GM19238 (cell line): ENCODE results near the gene VWA5A.
"Not testable (repeated sequence)": the region's sequence is repeated elsewhere in the genome, so short reads cannot be mapped to it uniquely, and the experiment has no call there.

Source experiments
- DNase-seq: peaks from one replicate; pipeline ENCODE4 v3.0.0; 2011; ENCODE audit warnings: low spot score; ENCODE audit not compliant: insufficient read length

Gene VWA5A

DNA sequence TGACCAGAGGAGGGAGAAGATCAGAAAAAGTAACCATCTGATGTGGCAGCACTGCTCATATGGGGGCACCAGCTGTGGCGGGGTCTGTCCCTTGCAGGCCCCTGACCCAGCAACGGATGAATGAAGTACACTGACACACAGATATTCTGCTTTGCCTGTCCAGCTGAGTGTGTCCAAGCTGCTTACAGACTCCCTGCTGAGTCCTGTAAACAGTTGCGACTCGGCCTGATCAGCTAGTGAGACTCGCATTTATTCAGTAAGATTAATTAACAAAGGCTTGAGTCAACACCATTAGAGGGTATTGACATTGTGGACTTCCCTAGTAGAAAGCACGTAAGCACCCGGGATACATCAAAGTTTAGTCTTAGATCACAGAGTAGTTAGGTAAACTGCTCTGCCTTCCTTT lies 52.6 kb downstream of the VWA5A start:
- no peak for DNase-seq

DNA sequence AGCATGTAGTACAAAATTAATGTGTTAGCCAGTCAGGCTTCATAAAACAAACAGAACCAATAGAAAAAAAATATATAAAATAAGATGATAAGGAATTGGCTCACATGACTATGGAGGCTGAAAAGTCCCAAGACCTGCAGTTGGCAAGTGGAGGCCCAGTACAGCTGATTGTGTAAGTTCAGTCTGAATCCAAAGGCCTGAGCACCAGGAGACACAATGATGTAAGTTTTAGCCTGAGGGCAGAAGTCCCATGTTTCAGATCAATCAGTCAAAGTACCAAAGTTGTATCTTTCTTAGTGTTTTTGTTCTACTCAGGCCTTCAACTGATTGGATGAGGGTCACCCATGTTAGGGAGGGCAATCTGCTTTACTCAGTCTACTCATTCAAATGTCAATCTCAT lies 53.5 kb downstream of the VWA5A start:
- DNase-seq = no peak

DNA sequence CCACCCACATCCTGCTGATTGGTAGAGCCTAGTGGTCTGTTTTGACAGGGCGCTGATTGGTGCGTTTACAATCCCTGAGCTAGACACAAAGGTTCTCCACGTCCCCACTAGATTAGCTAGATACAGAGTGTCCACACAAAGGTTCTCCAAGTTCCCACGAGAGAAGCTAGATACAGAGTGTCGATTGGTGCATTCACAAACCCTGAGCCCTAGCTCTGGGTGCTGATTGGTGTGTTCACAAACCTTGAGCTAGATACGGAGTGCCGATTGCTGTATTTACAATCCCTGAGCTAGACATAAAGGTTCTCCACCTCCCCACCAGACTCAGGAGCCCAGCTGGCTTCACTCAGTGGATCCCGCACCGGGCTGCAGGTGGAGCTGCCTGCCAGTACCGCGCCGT lies 55.1 kb downstream of the VWA5A start:
- not testable (repeated sequence) for DNase-seq

DNA sequence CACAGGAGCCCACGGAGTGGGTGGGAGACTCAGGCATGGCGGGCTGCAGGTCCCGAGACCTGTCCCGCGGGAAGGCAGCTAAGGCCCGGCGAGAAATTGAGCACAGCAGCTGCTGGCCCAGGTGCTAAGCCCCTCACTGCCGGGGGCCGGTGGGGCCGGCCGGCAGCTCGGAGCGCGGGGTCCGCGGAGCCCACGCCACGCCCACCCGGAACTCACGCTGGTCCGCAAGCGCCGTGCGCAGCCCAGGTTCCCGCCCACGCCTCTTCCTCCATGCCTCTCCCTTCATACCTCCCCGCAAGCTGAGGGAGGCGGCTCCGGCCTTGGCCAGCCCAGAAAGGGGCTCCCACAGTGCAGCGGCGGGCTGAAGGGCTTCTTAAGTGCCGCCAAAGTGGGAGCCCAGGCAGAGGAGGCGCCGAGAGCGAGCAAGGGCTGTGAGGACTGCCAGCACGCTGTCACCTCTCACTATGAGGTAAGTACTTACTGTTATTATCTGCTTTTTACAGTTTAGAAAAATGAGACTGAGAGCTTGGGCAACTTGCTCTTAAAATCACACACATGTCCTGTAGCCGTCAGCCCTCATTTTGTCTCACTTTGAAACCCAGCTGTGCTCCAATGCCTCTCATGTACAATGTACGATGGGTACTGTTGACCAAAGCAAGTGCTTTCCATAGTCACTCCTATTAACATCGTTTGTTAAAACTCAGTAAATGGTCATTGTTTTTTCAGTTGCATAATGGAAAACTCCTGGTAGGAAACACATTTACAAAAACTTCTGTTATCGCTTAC lies 55.7 kb downstream of the VWA5A start:
- no peak for DNase-seq

DNA sequence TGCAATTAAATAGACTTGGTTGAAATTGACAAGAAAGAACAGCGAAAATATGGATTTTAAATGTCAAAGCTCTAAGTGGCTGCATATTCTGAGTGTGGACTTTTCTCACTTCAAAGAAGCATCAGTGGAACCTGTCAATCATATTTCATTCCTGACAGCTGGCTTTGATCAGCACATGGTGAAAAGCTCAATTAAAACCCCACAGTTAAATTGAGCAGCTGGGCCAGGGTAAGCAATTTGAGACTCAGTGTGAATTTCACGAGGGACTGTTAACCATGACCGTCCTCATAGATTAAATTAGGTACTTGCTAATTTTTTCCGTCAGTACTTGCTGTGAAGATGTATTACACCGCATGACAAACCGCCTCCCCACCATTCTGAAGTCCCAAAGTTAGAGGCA lies 56.9 kb downstream of the VWA5A start:
- DNase-seq = no peak

DNA sequence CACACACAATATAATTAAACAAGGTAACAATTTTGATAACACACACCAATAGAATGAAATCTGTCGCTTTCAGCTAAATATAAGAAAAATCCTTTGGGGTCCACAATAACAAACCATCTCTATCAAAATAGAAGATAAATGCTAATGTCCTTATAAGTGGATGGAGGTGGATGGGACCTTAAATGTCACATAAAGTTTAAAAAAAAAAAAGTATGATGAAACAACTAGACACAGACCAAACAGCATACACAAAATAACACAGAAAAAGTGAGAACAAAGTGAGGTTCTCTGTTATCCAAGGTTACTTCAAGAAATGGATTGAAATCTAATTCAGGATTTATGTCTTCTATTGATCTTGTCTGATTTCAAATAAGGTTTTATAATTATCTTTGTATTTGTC lies 57.3 kb downstream of the VWA5A start:
- no peak for DNase-seq

DNA sequence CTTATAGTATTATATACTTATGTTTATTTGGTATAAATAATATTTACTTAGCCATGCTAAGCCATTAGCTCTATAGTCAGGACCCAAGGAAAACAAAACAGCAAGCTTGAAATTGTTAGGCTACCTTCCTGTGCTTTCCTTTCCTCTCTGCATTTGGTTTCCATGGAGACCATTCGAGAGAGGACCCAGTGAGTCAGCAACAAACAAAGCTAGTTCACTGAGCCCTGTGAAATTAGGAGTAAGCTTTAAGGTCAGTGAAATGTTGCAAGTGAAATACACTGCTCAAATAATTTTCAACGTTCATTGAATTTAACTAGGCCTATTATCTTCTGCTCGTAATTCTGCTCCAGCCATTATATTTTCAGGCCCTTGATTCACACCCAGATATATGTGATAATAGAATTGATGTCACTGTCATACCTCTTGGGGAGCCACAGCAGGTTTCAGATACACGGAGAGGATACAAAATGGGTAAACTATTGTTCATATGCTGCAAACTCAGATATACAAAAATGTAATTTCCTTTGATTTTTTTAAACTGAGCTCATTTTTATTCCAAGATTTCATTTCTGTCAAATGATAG lies 58.8 kb downstream of the VWA5A start:
- no peak for DNase-seq

DNA sequence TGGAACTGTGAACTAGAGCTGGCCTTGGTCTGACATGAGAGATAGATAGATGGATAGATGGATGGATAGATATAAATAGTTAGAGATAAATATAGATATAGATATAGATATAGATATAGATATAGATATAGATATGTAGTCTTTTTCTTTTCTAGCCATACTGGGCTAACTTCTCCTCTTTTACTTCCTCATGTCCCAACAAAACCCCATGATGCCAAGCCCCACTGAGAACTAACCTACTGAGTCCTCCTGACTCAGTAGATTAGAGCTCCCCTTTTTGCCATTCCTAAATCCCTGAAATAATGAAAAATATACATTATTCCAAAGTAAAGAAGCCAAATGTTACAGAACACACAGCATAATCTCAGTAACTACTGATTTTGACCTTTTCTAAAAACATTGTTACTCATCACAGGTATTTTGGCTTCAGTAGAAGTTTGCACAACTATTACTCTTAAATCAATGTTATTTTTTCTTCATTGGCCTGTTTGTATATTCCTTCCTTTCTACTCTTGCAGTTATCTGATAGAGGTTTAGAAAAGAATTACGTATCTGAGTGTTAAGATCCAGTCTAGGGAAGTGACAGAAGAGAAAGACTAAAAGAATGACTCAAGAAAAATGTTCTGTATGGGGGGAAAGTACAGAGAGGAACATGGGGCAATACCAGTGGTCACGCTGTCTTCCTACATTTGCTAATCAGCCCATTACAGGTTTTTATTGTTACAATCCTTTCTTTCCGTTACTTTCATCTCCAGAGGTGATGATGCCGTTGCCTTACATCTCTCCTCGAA lies 61.9 kb downstream of the VWA5A start:
- no peak for DNase-seq

DNA sequence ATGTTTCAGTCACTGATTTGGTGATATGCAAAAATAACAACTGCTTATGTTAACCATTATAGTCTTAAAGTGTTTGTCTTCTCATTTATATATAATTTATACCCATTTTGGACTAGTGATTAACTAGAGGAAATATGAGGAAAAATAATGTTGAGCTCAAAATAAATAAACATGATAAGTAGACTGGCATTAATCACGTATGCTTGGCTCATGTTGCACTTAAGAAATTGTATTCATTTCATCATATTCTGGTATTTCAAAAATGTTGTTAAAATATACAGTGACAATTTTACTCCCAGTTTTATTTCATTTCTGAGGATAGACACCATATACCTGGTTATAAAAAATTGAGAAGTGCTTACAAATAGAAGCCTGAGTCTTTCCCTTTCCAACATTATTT lies 64.1 kb downstream of the VWA5A start:
- DNase-seq = no peak

DNA sequence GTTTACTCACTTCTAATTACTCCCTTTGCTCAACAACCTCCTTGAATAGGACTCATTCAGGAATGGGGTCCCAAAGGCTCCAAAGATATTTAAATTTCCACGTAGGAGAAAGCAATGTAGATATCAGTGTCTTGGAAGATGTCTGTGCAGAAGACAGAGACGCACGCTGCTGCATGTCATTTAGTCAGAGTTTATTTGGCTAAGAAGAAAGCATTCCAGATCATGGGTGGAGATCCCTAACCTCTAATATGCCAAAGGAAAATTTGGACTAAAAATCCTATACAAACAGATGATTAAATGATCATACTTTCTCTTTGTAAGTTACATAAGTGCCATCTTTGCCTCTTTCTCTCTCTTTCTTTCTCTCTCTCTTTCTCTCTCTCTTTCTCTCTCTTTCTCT lies 67.8 kb downstream of the VWA5A start, which contains the start of gene OR10D3:
TSS of gene OR10D3 (plus strand) at position 278 of the 400 bp plus-strand sequence. CDS start 1,925 bp downstream, outside the sequence.
- DNase-seq = no peak

DNA sequence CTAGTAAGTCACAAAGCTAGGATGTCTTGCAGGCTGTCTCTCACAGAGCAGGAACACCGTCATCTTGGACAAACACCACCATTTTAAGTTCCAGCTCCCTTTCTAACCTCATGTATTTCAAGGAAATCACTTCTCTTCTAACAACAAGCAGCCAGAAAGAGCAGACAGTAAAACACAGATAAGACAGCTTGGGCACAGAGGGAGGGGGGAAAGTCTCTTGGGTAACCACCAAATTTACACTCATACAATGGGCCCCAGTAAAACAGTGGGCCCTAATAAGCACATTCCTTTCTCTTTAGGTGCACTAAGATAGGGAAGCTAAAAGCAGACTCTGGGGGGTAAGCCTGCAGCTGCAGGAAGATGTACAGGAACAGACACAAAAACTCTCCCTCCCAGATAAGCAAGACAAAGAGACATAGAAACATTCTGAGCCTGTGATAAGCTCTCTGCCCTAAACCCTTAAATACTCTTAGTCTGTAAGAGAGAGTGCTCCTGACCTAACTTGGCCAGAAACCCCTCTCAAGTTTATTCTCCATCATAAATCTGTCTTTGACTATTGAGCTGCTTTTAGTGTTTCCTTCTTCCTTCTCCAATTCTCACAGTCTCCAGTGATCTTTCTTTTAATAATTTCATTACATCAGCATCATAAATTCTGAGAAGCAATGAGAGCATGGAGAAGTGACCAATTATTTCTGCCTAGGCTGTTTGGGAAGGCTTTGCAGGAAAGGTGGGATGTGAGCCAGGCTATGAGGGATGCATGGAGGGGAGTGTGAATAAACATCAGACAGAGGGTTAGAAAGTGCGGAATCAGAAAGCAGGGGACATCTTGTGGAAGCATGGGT lies 75.3 kb downstream of the VWA5A start:
- DNase-seq = no peak

DNA sequence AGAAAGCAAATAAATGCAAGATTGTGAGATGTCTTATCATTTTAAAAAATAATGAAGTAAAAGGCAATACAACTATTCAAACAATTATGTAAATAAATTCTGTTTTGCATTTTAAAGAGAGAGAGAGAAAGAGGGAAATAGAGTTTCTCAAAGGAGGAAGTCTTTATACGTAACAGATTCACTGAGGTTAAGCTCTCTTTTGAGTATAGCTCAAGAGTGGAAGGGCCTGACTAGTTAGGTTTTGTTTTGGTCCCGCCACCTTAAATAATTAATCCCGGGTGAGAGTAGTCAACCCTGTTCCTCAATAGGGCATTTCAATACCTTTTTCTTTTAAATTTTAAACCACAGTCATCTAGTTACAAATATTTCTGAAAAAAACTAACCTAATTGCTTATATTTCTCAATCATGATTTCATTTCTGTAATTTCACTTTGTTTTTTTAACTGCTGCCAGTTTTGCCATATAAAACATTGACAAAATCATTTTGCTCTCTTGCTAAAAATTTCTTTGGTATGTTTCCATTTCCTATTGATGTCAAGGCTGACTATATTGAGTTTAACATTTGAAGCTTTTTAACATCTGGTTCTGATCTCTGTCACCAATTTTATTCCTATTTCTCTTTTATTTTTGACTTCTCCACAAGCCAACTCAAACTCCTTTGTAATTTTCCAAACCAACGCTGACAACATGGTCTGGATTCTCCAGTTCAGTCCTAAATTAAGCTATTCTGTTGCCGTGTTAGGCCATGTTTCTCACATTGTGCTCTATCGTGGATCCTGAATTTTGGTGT lies 78.2 kb downstream of the VWA5A start:
- DNase-seq = no peak

DNA sequence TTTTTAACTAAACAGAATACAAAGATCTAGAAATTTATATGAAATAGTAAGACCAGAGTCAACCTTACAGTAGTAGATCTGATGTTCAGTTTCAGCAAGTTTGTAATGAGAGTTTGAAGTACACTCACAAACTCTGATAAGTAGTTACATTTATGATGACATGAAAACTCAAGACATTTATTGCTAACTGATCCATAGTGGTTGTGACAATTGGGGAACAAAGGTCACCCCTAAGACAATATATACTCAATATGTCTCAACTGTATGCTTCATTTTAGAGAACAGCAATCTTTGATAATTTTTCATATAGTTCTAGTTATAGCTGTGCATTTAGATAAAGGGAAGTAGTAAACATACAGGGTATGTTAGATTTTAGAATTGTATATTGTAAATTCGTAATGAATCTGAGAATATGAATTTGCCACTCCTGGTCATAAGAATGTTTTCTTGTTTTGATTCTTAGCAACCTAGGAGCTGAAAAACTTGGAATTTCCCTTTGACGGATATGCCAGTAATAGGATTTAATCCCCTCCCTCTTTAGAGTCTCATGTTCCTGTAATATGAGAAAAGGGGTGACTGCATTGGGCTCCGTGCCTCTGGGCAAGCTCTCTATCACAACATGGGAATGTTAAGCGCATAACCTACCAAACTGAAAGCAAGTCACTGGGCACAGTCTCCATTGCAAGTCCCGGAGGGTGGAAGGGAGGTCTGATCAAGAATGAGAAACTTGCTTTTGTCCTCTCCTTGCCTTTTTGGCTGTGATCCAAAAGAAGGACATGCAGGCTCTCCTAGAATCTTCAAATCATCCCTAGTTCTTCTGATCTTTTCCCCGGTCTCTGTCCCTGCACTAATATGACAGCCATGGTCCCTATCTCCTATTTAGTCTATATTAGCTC lies 79.3 kb downstream of the VWA5A start:
- no peak for DNase-seq

DNA sequence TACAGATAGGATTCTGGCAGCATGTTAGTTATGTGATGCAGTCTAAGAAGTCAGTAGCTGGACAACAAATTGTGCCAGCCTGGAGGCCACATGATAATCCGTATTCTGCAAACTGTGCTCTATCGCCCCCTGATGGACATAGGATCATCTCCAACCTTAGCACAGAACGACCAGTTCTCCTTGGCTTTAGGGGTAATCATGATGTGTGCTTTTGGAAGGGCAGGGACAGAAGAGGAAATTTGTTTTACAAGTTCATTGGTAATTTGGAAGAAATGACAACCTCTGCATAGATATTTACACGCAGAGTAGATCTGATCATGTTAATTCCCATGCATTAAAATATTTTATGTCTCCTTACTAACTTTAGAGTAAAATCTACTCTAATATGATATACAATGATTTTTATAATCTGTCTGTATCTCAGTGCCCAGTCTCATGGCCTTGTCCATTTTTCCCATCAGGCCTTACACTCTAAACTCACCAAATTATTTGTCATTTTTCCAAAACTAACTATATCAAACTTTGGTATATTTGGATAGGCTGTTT lies 80.0 kb downstream of the VWA5A start:
- peak; percentile 18 for DNase-seq
